SU-DHL-6 (cell line): ENCODE data around the gene RABGAP1.
A peak's percentile ranks its signal among the peaks of the same experiment; 100 is the strongest.

ENCODE experiments used
- H2AFZ ChIP-seq: fragments of 200-600 bp; sonication (generic); 2 replicates; pipeline ENCODE4 v1.6.1; 2014; ENCODE audit warnings: low read depth, mild to moderate bottlenecking, moderate library complexity, mixed read lengths, antibody characterized with exemption, low read length; ENCODE audit not compliant: severe bottlenecking
- H3F3A ChIP-seq: fragments of 200-600 bp; shearing (Covaris generic); 2 replicates; pipeline ENCODE4 v1.6.0; 2016; ENCODE audit warnings: antibody characterized with exemption, mild to moderate bottlenecking; ENCODE audit not compliant: insufficient read depth
- H3K27ac ChIP-seq: fragments of 200-600 bp; sonication (generic); 2 replicates; pipeline ENCODE4 v1.5.1; 2016; ENCODE audit warnings: low read depth, mild to moderate bottlenecking, low read length, moderate library complexity, mixed read lengths
- H3K27me3 ChIP-seq: fragments of 200-600 bp; sonication (generic), shearing (Covaris generic); 2 replicates; pipeline ENCODE4 v1.6.0; 2014; ENCODE audit warnings: mild to moderate bottlenecking, low read length
- H3K36me3 ChIP-seq: fragments of 200-600 bp; sonication (generic); 2 replicates; pipeline ENCODE4 v1.6.1; 2014; ENCODE audit warnings: mild to moderate bottlenecking, low read length, mixed read lengths
- H3K4me2 ChIP-seq: fragments of 300-600, 200-600 bp; shearing (Covaris generic), sonication (generic); 2 replicates; pipeline ENCODE4 v1.6.0; 2014; ENCODE audit warnings: low read length, low read depth, mild to moderate bottlenecking; ENCODE audit not compliant: poor library complexity, severe bottlenecking
- H3K4me3 ChIP-seq: fragments of 200-600 bp; sonication (generic); 2 replicates; pipeline ENCODE4 v1.5.1; 2014; ENCODE audit warnings: antibody characterized with exemption, low read length, mild to moderate bottlenecking, mixed read lengths; ENCODE audit not compliant: insufficient read depth, poor library complexity, severe bottlenecking
- H3K79me2 ChIP-seq: fragments of 200-600 bp; sonication (generic); 2 replicates; pipeline ENCODE4 v1.6.1; 2014; ENCODE audit warnings: mild to moderate bottlenecking, low read length, moderate library complexity; ENCODE audit not compliant: insufficient read depth
- H3K9ac ChIP-seq: fragments of 200-600 bp; sonication (generic); 2 replicates; pipeline ENCODE4 v1.7.0; 2014; ENCODE audit warnings: mild to moderate bottlenecking, low read length
- H3K9me2 ChIP-seq: fragments of 200-600 bp; sonication (generic); replicated peaks from 2 replicates; pipeline ENCODE4 v1.6.1; 2014; ENCODE audit warnings: low read length; ENCODE audit not compliant: insufficient read depth
- H3K9me3 ChIP-seq: fragments of 200-600 bp; sonication (generic); 2 replicates; pipeline ENCODE4 v1.6.1; 2014; ENCODE audit warnings: low read length, mixed read lengths; ENCODE audit not compliant: insufficient read depth
- H4K20me1 ChIP-seq: fragments of 200-600 bp; sonication (generic); 2 replicates; pipeline ENCODE4 v1.6.1; 2014; ENCODE audit warnings: low read depth, mild to moderate bottlenecking, antibody characterized with exemption, low read length, moderate library complexity, mixed read lengths
- EZH2phosphoT487 ChIP-seq: fragments of 200-600 bp; sonication (generic), shearing (Covaris generic); conservative IDR thresholded peaks from 2 replicates; pipeline ENCODE4 v1.6.1; 2018; ENCODE audit warnings: mild to moderate bottlenecking, antibody characterized with exemption, low read length, moderate library complexity, mixed read lengths
- TF ChIP-seq, protein P1 (sequence below): fragments of 200-600 bp; sonication (generic); IDR thresholded peaks from one replicate; pipeline ENCODE4 v1.5.1; 2017; ENCODE audit warnings: antibody characterized with exemption, mild to moderate bottlenecking, low read length, moderate library complexity; ENCODE audit not compliant: insufficient read depth, poor library complexity, severe bottlenecking

RABGAP1 gene

DNA sequence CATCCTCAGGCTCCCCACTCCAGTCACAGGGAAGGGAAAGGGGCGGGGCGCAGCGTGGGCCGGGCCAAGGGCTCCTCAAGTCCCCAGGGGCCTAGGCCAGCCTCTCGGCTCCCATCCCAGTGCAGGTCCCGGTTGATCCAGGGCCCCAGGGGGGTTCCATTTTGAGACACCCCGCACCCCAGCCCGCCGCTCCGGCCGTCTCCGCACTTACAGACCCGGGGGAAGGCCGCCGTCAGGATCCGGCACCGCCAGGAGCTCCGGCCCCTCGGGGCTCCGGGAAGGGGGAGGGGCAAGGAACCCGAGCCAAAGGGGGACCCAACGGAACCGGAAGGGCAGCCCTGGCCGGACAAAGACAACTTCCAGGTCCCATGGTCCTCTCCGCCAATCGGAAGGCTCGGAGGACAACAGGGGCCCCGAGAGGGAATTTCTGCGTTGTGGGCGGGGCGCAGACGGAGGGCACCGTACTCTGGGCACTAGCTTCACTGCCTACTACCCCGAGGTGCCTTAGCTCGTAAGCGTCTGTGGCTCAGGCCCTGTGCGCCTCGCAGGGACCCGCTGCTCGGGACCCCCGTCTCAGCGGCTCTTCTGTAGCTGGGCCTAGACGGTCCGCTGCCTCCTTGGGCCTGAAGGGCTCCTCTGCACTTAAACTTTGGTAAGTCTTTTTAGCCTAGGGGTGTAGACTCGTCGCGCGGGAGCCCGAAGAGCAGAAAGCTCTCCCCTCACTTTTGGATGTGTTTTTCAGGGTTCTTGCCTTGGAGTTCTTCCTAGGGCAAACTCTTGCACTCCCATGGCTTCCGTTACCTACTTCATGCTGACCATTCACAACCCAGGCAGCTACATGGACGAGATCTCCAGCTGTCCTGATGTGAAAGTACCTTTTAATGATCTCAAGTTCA is 9.3 kb upstream of the RABGAP1 start, which contains the start of gene ZBTB26:
Gene ZBTB26 (minus strand): TSS at position 287 of the 896 bp plus-strand sequence. CDS start 11,578 bp downstream, outside the sequence.
- Histone ChIP-seq H3K9ac (peak within 1 kb of the TSS; percentile 96), H3K4me2 (peak within 1 kb of the TSS; percentile 81), H3F3A (peaks cover 4% of the 10 kb centered on the region; the same call in 1 of the 2 replicates), H3K4me3 (peak within 1 kb of the TSS; percentile 62), H2AFZ (peak within 1 kb of the TSS; percentile 15), H3K36me3 (no peaks in the 10 kb centered on the region), H4K20me1 (no peaks in the 10 kb centered on the region), H3K27ac (peak within 1 kb of the TSS; percentile 68), H3K79me2 (peaks cover 83% of the 10 kb centered on the region), H3K9me3 (no peaks in the 10 kb centered on the region), H3K27me3 (no peaks in the 10 kb centered on the region), H3K9me2 (no peaks in the 10 kb centered on the region)
- TF ChIP-seq, protein P1, sequence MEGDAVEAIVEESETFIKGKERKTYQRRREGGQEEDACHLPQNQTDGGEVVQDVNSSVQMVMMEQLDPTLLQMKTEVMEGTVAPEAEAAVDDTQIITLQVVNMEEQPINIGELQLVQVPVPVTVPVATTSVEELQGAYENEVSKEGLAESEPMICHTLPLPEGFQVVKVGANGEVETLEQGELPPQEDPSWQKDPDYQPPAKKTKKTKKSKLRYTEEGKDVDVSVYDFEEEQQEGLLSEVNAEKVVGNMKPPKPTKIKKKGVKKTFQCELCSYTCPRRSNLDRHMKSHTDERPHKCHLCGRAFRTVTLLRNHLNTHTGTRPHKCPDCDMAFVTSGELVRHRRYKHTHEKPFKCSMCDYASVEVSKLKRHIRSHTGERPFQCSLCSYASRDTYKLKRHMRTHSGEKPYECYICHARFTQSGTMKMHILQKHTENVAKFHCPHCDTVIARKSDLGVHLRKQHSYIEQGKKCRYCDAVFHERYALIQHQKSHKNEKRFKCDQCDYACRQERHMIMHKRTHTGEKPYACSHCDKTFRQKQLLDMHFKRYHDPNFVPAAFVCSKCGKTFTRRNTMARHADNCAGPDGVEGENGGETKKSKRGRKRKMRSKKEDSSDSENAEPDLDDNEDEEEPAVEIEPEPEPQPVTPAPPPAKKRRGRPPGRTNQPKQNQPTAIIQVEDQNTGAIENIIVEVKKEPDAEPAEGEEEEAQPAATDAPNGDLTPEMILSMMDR, result no peak
- TF ChIP-seq EZH2phosphoT487, result no peak

DNA sequence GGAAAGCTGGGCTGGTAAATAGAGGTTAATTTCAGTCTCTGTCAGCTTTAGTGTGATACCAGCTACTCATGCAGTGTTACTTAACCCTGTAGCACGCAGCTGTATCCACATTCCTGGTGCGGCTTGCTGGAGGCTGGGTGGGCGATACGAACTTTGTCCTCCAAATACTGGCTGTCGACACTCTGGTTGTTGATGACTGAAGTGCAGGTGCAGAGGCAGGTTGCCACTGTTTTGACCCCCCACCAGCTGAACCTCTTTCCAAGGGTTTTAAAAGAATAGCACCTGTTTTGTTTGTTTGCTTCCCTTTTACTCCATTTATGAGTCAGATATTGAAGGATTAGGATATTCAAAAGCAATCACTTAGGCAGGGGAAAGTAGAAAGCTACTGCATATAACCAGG is 4.4 kb upstream of the RABGAP1 start:
- no peaks in the 10 kb centered on the region for H4K20me1 ChIP-seq
- no peak for TF ChIP-seq EZH2phosphoT487
- TF ChIP-seq, protein P1, result no peak
- no peak overlapping the region for H3K4me2 ChIP-seq
- no peak overlapping the region for H3K27ac ChIP-seq
- no peaks in the 10 kb centered on the region for H3K36me3 ChIP-seq
- no peaks in the 10 kb centered on the region for H3K9me2 ChIP-seq
- peaks cover 22% of the 10 kb centered on the region; the same call in 1 of the 2 replicates for H3F3A ChIP-seq
- no peak overlapping the region for H2AFZ ChIP-seq
- H3K79me2 ChIP-seq, result peaks cover 50% of the 10 kb centered on the region
- no peaks in the 10 kb centered on the region for H3K9me3 ChIP-seq
- H3K27me3 ChIP-seq, result no peaks in the 10 kb centered on the region
- no peak overlapping the region for H3K9ac ChIP-seq
- no peak overlapping the region for H3K4me3 ChIP-seq

DNA sequence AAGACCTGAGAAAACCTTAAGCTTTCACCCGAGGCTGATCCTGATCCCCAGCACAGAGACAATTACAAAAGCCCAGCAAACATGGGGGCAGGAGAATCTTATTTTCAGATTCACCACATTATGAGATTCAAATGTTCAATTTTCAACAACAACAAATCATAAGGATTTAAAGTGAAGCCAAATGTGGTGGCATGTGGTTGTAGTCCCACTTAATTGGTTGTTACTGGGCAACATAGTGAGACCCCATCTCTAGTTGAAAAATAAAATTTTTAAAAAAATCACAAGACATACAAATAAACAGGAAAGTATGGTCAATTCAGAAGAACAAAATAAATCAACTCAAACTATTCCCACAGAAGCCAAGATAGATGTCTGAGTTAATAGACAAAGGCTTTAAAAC is 3.9 kb upstream of the RABGAP1 start:
- H3K79me2 ChIP-seq, result peaks cover 51% of the 10 kb centered on the region
- no peak overlapping the region for H3K27ac ChIP-seq
- H3K9ac ChIP-seq, result no peak overlapping the region
- no peaks in the 10 kb centered on the region for H3K36me3 ChIP-seq
- 0 out of 2 replicates have a peak, but pooled peaks cover under 1% of the 10 kb centered on the region for H4K20me1 ChIP-seq
- TF ChIP-seq EZH2phosphoT487, result no peak
- TF ChIP-seq, protein P1, result no peak
- H2AFZ ChIP-seq, result no peak overlapping the region
- no peaks in the 10 kb centered on the region for H3K27me3 ChIP-seq
- H3K9me3 ChIP-seq, result no peaks in the 10 kb centered on the region
- H3F3A ChIP-seq, result peaks cover 22% of the 10 kb centered on the region; the same call in 1 of the 2 replicates
- H3K4me2 ChIP-seq, result no peak overlapping the region
- H3K9me2 ChIP-seq, result no peaks in the 10 kb centered on the region
- H3K4me3 ChIP-seq, result no peak overlapping the region
